Left cardiac atrium (tissue), 4 donors: Measurements from ENCODE around the gene CACNA1F. TPM values are rescaled to one million over a fixed set of nuclear protein-coding genes. Genes with fewer than 3 reads are reported as not detected.

Experiments
- ATAC-seq, 2 donors: fragments of 200-7000 bp; cut with Tn5 transposase; one replicate each; pipeline ENCODE4 v1.9.1; 2020; ENCODE audit warnings: mild to moderate bottlenecking in 2 of 2, moderate library complexity in 2 of 2
- DNase-seq: peaks from one replicate; pipeline ENCODE4 v3.0.0-alpha.2; 2020
- intact Hi-C, 2 donors: fragments of 100-400 bp; cut with DNase I; formaldehyde crosslinking; loops; one replicate each; pipeline versions ENCODE4 v1.14.1 to v1.15.1; 2022 to 2023
- total RNA-seq, 2 donors: library from RNA; stranded (reverse); fragmentation: NEBNext Ultra II Directional; extraction: Animal tissue kit (Norgen Biotek cat#: 25700); gene quantifications; one replicate each; pipeline ENCODE4 v1.2.1, GENCODE V29; 2021
- donor health status: DM: no; HTN: yes; CAD: no.
- donor health status: DM: no; HTN: yes; CAD: no; lungs with severe emphysema.
- donor health status: DM: yes; HTN: yes; CAD: no.
- donor health status: Dilated cardiomyopathy.

Gene CACNA1F
- total RNA-seq, 2 donors from 2014 or later, result 0.03 to 0.21 TPM

- no peak for DNase-seq
- intact Hi-C loops, result no loop called here
- peak in 1 of 2 donors; percentile 24 for ATAC-seq
Measured at GRCh38 chrX:49237060-49237459, 3.9 kb upstream of the CACNA1F start.

DNA sequence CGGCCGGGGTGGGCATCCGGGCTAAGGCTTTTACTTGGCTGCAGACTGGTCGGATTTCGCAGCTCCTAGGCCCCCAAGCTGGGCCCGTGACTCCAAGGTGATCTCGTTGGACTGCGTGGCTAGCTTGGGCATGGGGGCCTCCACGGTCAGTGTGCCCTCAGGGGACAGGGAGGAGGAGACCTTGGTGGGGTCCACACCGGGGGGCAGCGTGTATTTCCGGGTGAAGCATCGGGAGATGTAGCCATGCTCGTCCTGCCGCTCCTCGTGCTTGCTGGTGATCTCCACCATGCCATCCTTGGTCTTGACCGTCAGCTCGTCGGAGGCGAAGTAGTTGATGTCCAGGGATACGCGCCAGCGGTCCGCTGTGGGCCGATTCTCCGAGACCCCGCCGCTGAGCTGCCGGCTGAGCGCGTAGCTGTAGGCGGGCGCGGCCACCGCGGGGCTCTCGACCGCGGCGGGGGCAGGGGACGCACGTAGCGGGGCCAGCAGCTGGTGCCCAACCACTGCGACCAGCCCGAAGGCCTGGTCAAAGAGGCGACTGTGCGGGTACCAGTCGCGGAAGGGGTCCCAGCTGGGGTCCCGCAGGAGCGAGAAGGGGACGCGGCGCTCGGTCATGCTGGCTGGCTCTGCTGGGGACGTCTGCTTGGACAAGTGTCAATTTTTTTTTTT lies 881 bp upstream of the CACNA1F start:
- ATAC-seq (no peak), DNase-seq (no peak)
- intact Hi-C loops, result no loop called here

DNA sequence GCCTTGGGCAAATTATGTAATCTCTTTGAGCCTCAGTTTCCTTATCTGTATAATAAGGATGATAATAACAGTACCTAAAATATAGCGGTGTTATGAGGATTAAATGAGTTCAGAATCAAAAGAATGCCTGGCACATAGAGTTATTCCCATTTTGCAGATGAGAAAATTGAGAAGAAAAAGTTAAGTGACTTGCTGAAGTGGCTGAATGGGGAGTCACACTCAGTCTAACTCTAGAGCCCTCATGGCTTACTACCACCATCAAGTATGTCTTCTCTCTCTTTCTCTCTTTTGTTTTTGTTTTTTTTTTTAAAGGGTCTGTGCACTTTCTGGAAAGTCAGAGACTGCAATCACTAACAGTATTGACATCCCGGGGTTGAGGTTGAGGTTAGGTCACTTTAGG lies 615 bp downstream of the CACNA1F start:
- DNase-seq (no peak), ATAC-seq (no peak)
- intact Hi-C loops, result no loop called here

GRCh38 chrX:49231333-49232000 lies 1.7 kb downstream of the CACNA1F start:
- ATAC-seq (no peak), DNase-seq (no peak)
- intact Hi-C loops, result no loop called here

- ATAC-seq (peak; percentile 64 to 87), DNase-seq (peak; percentile 86)
- intact Hi-C loops, result no loop called here
Measured at GRCh38 chrX:49230500-49231232, 2.5 kb downstream of the CACNA1F start.

DNA sequence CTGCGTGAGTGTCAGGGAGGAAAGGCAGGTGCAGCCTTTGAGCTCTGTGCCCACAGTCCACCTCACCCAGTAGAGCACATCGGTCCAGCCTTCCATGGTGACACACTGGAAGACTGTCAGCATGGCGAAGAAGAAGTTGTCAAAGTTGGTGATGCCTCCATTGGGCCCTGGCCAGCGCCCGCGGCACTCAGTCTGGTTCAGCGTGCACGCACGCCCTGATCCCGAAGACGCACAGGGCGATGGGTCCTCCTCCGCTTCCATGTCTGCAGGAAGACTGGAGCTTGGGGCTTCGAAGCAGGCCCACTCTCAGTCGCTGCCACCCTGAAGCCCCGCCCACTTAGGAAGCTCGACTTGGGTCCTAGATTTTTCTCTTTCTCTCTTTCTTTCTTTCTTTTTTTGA lies 5.0 kb downstream of the CACNA1F start:
- ATAC-seq (no peak), DNase-seq (no peak)
- intact Hi-C loops, result no loop called here

DNA sequence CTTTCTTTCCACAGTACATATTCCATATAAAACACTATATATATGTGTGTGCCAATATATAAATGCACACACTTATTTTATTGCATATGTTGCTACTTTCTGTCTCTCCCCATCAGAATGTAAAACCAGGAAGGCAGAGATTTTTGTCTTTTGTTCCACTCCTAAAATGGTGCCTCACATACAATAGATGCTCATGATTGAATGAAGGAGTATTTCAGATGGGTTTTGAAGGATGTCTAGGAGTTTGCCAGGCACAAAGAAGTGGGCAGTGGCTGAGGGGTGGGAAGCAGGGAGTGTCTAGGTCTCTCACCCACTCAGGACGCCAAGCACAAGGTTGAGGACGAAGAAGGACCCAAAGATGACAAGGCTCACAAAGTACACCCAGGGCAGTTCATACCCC lies 5.4 kb downstream of the CACNA1F start:
- intact Hi-C loops, result no loop called here
- DNase-seq (no peak), ATAC-seq (no peak)

GRCh38 chrX:49226946-49227345 lies 6.2 kb downstream of the CACNA1F start:
- intact Hi-C loops, result no loop called here
- DNase-seq (no peak), ATAC-seq (no peak)

GRCh38 chrX:49225858-49226257 lies 7.3 kb downstream of the CACNA1F start:
- DNase-seq (no peak), ATAC-seq (no peak)
- intact Hi-C loops, result no loop called here

- ATAC-seq, result no peak
- intact Hi-C loops, result no loop called here
- no peak for DNase-seq
Measured at GRCh38 chrX:49221868-49222267, 11.3 kb downstream of the CACNA1F start.

GRCh38 chrX:49220100-49220499 lies 13.0 kb downstream of the CACNA1F start:
- intact Hi-C loops, result no loop called here
- DNase-seq, result no peak
- ATAC-seq, result no peak

GRCh38 chrX:49214996-49215526 lies 18.1 kb downstream of the CACNA1F start:
- intact Hi-C loops, result no loop called here
- no peak for ATAC-seq

DNA sequence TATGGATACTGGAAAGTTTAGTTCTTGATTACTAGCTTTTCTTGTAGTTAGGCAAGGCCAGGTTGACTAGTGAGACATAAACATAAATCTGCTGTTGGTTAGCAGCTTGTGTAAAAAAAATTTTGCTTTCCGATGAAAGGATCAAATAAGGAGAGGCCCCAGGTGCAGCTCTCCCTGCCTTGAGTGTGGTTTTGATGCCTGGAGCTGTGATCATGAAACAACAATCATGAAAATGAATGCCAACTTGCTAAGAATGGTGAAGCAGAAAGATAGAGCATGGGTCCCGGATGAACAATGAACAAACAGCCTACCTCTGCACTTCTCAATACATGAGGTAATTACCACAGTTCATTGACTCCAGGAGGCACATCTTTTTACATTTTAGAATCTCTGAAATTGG lies 18.7 kb downstream of the CACNA1F start:
- intact Hi-C loops, result no loop called here
- ATAC-seq (no peak), DNase-seq (no peak)

More at GRCh38 chrX:49214996-49215526, 18.1 kb downstream of the CACNA1F start:
- DNase-seq, result no peak

DNA sequence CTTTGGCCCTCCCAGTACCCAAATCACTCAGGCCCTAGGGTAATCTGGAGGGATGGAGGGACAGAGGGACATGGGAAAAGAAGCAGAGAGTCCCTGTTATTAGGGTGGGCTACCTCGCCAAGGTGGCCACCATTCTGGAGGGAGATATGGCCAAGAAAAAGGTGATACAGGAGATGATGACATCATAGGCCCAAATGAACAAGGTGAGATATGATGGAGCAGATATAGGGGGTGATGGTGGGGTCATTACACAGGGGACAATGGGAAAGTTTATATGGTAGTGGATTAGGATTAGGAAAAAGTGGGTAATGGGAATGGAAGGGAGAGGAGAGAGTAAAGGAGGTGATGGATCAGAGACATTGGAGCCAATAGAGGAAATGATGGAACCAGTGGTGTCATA lies 20.3 kb downstream of the CACNA1F start:
- intact Hi-C loops, result no loop called here
- ATAC-seq, result no peak
- DNase-seq, result no peak

- ATAC-seq, result no peak
- DNase-seq, result no peak
- intact Hi-C loops, result no loop called here
Measured at GRCh38 chrX:49212209-49212608, 20.9 kb downstream of the CACNA1F start.

DNA sequence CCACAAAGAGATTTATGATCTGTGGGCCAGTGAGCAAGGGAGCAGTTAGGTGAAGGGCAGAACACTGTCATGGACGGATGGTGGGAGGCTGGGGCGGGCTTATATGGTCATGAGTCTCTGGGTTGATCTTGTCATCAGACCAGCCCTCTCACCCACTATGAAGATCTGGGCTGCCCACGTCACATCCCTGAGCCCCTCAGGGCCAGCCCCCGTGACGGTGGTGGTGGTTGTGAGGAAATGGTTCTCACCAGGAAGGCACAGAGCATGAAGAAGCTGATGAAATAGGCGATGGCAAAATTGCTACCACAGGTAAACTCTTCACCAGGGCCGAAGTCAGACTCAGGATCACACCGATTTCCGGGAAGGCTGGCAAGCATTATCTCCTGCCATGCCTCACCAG lies 22.1 kb downstream of the CACNA1F start:
- ATAC-seq, result no peak
- intact Hi-C loops, result no loop called here

GRCh38 chrX:49210406-49210805 lies 22.7 kb downstream of the CACNA1F start:
- DNase-seq, result no peak
- no peak for ATAC-seq
- intact Hi-C loops, result no loop called here

More for the DNA sequence above, 22.1 kb downstream of the CACNA1F start:
- DNase-seq, result no peak

DNA sequence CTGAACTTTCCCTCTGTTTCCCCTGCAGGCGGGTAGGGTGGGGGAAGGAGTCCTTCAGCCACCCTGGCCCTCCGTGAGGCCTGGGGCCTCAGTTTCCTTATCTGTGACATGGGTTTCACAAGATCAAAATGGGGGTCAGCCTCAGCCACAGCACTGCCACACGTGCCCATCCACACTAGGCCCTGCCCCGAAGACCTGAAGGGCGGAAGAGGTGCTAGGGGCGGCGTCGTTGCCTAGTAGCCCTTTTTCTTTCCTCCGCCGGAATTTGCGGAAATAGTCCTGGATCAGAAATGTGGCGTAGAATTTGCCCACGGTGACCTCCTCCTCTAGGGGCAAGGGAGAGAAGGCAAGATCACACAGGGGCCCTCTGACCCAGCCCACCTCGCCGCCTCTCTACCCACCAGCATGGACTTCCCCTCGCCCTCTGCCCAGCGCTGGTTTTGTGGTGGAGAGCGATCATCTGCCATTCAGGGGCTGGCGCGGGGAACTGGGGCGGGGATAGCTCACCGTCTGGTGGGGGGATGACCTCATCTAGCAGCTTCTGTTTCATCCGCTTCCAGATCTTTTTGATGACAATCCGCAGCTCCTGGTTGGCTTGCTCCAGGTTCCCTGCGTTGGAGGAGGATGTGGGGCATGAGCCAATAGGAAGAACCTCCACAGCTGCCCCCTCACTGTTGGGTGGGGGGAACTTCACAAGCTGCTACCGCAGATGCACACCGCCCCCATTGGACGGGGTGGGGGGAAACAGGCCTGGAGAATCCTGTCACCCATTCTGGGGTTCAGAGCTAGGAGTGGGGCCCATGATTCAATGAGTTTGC lies 23.5 kb downstream of the CACNA1F start:
- ATAC-seq, result no peak
- intact Hi-C loops, result no loop called here
- DNase-seq, result no peak

DNA sequence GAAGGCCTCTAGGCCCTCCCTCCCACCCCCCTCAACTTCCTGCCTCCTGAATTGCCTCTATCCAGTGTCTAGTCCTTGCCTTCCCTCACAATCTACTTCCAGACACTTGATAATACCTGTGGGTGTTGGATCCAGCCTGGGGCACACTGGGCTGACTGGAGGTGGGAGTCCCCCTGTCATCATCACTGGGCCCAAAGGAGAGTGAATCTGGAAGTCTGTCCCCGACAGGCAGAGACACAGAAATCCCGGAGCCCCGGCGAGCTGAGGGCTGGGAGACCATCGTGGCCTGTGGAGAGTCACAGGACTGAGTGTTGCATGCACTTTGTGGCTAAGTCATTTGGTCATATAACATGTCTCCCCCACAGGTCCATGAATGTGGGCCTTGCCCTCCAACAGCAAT lies 24.7 kb downstream of the CACNA1F start:
- DNase-seq (no peak), ATAC-seq (no peak)
- intact Hi-C loops, result no loop called here
